DMS53 treated with DMSO at 0.1 percent for 48 hours (cell line): ENCODE data around the gene CDNF.
"Not testable (repeated sequence)": the region's sequence is repeated elsewhere in the genome, so short reads cannot be mapped to it uniquely, and the experiment has no call there.

ENCODE experiments used
- DNase-seq: peaks from one replicate; lab custom pipeline; 2025; ENCODE audit not compliant: unreplicated experiment; lab: John Stamatoyannopoulos, UW

Gene CDNF

GRCh38 chr10:14839305-14839695 lies 1.5 kb upstream of the CDNF start:
- no peak for DNase-seq

DNA sequence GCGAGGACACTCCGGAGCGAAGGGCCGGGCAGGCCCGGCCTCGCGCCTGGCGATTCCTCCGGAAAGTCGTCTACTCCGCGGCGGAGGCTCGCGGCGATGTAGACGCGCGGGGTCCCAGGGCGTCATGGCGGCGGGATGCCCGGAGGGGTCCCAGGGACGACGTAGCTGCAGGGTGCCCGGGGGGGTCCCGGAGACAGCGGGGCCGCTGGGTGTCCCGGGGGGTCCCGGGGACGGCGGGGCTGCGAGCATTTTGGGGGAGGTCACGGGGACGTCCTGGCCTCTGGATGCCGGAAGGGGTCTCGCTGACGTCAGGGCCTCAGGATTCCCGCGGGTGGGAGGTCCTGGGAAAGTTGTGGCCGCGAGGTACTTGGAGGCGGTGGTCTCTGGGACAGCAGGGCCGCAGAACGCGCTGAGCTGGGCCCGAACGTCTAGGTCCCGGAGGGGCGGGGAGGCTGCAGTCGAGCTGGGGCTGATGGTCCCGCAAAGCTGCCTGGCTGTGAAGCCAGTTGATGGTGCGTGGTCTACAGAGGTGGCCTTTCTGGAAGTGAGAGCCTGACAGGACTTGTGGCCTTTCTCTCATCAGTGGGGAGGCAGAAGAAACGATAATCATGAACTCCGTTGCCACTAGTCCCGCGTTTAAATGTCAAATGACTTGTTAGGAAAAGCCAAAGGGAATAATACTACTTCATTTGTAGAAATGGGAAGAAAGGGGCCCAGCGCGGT lies 906 bp upstream of the CDNF start:
- DNase-seq, result no peak

GRCh38 chr10:14837003-14837756 lies 657 bp downstream of the CDNF start:
- DNase-seq, result no peak

- no peak for DNase-seq
These were observed 1.6 kb downstream of the CDNF start for GRCh38 chr10:14836208-14836607.

DNA sequence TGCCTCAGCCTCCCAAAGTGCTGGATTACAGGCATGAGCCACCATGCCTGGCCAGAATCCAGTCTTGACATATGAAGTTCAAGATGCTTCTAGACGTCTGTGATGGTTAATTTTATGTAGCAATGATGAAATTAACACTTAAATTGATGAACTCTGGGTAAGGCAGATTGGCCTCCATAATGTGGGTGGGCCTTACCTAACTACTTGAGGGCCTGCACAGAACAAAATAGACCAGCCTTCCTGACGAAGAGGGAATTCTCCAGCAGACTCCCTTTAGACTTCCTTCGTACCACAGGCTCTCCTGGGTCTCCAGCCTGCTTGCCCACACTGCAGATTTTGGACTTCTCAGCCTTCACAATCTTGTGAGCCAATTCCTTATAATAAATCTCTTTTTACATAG lies 4.7 kb downstream of the CDNF start:
- no peak for DNase-seq

DNA sequence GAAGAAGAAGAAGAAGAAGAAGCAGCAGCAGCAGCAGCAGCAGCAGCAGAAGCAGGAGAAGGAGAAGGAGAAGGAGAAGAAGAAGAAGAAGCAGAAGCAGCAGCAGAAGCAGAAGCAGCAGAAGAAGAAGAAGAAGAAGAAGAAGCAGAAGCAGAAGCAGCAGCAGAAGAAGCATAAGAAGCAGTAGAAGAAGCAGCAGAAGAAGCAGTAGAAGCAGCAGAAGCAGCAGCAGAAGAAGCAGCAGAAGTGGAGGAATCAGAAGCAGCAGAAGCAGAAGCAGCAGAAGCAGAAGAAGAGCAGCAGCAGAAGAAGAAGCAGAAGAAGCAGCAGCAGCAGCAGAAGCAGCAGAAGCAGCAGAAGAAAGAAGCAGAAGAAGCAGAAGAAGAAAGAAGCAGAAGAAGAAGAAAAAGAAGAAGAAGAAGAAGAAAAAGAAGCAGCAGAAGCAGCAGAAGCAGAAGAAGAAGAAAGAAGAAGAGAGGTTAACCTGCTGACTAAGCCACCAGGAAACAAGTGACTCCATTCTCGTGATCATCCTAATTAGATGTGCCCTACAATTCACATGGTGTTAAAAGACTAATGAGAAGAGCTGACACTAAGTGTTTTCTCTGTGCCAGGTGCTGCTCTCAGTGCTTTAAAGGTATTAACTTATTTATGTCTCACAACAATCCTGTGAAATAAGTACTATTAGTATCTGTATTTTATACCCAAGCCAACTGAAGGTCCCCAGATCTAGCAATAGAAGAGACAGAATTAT lies 11.6 kb downstream of the CDNF start:
- DNase-seq, result no peak

DNA sequence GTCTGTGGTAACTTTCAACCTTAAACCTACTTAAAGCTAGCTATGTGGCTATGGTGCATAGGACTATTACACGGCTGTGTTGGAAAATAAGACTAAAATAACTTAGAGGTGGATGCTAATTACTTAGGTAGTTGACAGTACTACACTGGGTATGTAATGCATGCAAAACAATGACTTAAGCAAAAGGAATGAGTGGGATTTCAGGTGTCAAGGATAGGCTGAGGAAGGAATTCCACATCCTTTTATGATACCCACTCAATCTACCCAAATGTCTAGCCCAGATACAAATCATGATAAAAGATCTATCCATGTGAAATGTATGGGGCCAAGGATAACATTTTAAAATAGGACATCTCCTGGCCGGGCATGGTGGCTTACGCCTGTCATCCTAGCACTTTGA lies 13.9 kb downstream of the CDNF start:
- no peak for DNase-seq

DNA sequence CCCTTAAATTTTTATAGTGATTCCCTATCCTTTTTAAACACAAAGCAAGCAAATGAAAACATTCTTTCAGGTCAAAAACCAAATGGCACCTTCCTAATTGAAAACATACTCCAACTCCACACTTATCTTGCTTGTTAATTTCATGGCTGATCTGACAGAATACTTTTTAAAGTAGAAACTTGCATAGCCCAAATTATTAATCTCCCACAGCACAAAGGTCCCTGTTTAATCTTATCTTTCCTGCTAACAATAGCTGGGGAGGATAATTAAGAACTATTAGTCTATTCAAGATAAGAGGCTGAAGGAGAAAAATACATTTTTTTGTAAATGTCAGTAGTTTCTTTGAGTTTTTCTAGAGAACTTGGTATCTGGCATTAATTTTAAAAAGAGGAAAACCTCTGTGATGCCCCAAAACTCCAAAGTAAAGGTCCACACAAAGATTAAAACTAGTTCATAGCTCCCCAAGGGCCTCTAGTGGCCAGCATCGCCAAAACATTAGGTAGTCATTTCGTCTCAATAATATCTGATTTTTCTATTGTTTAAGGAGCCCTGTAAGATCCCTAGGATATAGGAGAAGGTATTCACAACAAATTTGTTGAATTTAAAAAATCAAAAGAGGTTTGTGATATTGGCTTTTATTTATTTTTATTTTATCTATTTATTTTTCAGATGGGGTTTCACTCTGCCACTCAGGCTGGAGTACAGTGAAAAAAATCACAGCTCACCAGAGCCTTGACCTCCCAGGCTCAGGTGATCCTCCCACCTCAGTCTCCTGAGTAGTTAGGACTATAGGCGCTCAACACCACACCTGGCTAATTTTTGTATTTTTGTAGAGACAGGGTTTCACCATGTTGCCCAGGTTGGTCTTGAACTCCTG lies 14.7 kb downstream of the CDNF start:
- peak; percentile 53 for DNase-seq

- DNase-seq, result no peak
These were observed 16.0 kb downstream of the CDNF start for GRCh38 chr10:14821635-14822375.

DNA sequence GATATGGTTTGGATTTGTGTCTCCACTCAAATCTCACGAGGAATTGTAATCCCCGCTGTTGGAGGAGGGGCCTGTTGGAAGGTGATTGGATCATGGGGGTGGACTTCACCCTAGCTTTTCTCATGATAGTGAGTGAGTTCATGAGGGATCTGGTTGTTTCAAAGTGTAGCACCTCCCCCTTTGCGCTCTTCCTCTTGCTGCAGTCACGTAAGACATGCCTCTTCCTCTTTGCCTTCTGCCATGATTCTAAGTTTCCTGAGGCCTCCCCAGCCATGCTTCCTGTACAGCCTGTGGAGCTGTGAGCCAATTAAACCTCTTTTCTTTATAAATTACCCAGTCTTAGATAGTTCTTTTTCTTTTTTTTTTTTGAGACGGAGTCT lies 17.1 kb downstream of the CDNF start:
- no peak for DNase-seq

DNA sequence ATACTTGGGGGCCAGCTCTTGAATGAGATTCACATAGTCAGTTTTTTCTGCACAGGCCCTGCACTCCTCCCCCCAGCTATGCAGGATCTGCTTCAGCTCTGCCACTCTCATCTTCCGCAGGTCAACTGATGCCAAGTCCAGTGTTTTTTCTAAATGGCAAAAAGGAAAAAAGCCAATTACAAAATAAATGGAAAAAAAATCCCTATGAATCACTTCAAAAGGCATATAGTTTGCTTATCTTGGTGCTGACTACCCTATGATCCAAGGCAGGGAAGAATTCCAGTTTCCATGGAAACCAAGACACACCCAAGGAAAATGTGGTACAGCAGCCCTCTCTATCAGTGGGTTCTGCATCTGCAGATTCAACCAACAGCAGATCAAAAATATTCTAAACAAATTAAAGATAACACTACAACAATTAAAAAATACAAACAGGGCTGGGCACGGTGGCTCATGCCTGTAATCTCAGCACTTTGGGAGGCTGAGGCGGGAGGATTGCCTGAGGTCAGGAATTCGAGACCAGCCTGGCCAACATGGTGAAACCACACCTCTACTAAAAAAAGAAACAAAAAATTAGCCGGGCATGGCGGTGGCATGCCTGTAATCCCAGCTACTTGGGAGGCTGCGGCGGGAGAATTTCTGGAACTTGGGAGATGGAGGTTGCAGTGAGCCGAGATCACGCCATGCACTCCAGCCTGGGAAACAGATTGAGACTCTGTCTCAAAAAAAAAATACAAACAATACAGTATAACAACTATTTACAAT lies 17.6 kb downstream of the CDNF start:
- DNase-seq, result no peak

- DNase-seq, result not testable (repeated sequence)
These were observed 21.1 kb downstream of the CDNF start for GRCh38 chr10:14816717-14817116.

GRCh38 chr10:14815681-14816080 lies 22.2 kb downstream of the CDNF start:
- DNase-seq, result no peak

GRCh38 chr10:14812271-14812670 lies 25.6 kb downstream of the CDNF start:
- no peak for DNase-seq

- no peak for DNase-seq
These were observed 26.6 kb downstream of the CDNF start for GRCh38 chr10:14810969-14811953.

DNA sequence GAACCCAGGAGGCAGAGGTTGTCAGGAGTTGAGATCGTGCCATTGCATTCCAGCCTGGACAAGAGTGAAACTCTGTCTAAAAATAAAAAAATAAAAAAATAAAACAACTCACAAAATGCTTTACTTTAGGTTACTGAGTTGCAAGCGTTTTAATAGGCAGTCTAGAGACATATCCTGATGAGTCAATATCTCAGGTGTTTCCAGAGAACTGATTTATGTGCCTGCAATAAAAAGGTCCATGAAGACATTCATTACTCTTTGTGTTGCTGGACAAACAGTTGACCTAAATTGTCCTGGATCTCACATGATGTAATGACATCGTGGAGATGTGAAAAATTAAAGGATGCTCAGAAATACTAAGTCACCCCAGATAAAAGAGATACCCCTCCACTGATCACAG lies 31.5 kb downstream of the CDNF start:
- no peak for DNase-seq

- no peak for DNase-seq
These were observed 34.0 kb downstream of the CDNF start for GRCh38 chr10:14803827-14804226.

GRCh38 chr10:14801723-14802122 lies 36.1 kb downstream of the CDNF start:
- no peak for DNase-seq
